NCI-H748 (cell line): Measurements from ENCODE around the gene KISS1R.

Source experiments
- DNase-seq: peaks from one replicate; lab custom pipeline; 2025; ENCODE audit not compliant: unreplicated experiment; lab: John Stamatoyannopoulos, UW

KISS1R gene

DNA sequence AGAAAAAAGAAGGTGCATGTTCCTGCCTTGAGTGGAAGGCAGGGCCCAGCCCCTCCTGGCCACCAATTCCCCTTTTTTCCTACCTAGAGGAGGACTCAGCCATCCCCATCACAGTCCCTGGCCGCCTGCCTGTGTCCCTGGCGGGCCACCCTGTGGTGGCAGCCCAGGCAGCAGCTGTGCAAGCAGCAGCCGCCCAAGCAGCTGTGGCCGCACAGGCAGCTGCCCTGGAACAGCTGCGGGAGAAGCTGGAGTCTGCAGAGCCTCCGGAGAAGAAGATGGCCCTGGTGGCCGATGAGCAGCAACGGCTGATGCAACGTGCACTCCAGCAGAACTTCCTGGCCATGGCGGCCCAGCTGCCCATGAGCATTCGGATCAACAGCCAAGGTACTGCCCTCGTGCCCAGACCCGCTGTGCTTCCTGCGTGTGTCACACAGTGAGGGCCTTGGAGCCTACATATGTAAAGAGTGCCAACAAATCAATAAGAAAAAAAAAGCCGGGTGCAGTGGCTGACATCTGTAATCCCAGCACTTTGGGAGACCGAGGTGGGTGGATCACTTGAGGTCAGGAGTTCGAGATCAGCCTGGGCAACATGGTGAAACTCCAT is 49.5 kb downstream of the KISS1R start:
- no peak for DNase-seq
